T-helper 2 cell treated with Interferon-gamma antibody and Interleukin-4, amounts not matched to agents 100 ng/mL and 5 ng/mL, for 36 hours (primary cell): Measurements from ENCODE around the gene APOC4. TPM values are rescaled to one million over a fixed set of nuclear protein-coding genes. Genes with fewer than 3 reads are reported as not detected.

Experiments
- intact Hi-C: fragments of 100-400 bp; cut with micrococcal nuclease; formaldehyde crosslinking; loops from one replicate; pipeline ENCODE4 v1.15.1; 2023
- total RNA-seq: library from RNA; stranded (reverse); gene quantifications from 2 replicates; pipeline ENCODE4 v1.2.3, GENCODE V29; 2022

APOC4 gene
- total RNA-seq, 1 donor from 2014 or later, result not detected

DNA sequence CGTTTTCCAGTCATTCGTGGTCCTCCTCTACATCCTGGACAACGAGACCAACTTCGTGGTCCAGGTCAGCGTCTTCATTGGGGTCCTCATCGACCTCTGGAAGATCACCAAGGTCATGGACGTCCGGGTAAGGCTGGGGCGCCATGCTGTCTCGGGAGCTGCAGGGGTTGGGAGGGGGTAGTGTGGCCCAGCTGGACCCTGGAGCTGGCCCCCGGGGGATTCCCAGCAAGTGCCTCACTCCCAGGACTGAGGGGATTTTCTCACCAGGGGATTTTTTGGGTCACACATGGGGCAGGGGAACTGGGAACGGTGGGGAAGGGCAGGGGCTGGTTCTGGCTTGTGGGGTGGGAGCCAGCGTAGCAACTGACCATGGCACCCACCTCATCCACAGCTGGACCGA lies 48.4 kb downstream of the APOC4 start:
- intact Hi-C loops, result loop anchor here (1.0 kb wide), 1 partner anchor 11 kb away; the partner anchor contains the start of gene RELB

DNA sequence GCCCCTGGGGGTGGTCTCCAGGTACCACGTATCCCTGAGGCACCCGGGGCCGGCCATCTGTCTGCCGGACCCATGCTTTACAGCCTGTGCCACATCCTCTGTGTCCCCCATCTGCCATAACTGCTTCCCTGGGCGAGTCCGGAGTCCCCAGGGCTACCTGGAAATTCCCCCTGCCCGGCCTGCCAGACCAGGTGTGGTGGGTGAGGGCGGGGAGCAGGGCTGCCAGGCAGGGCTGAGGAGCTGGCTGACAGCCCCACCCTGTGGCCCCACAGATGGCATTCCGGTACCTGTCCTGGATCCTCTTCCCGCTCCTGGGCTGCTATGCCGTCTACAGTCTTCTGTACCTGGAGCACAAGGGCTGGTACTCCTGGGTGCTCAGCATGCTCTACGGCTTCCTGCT lies 48.9 kb downstream of the APOC4 start:
- intact Hi-C loops, result loop anchor here (1.0 kb wide), 1 partner anchor 10 kb away; the partner anchor contains the start of gene RELB

DNA sequence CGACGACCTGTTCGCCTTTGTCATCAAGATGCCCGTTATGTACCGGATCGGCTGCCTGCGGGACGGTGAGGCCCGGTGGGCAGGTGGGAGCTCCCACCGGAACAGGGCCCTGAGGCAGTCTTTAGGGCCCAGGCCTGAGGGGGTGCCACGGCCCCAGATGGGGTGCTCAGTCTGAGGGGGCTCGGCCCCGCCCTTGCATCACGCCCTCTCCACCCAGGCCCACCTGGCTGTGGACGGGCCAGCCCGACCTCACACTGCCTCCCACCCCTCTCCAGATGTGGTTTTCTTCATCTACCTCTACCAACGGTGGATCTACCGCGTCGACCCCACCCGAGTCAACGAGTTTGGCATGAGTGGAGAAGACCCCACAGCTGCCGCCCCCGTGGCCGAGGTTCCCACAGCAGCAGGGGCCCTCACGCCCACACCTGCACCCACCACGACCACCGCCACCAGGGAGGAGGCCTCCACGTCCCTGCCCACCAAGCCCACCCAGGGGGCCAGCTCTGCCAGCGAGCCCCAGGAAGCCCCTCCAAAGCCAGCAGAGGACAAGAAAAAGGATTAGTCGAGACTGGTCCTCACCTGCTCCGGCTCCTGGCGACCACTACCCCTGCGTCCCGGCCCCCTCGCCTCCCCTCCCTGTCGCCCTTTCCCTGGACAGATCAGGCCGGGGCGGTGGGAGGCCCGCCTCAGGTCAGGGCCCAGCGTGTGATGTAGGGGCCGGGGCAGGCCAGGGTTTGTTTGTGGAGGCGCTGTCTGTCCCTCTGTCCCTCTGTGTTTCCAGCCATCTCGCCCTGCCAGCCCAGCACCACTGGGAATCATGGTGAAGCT lies 50.5 kb downstream of the APOC4 start:
- intact Hi-C loops, result no loop called here

DNA sequence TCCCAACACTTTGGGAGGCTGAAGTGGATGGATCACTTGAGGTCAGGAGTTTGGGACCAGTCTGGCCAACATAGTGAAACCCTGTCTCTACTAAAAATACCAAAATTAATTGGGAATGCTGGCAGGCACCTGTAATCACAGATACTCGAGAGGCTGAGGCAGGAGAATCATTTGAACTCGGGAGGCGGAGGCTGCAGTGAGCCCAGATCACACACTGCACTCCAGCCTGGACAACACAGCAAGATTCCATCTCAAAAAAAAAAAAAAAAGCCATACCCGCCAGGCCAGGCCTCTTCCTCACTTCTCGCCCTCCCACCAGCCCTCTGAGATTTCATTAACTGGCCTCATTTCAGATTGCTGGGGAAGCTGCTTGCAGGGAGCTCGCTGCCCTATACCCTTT lies 51.5 kb downstream of the APOC4 start:
- intact Hi-C loops, result no loop called here

DNA sequence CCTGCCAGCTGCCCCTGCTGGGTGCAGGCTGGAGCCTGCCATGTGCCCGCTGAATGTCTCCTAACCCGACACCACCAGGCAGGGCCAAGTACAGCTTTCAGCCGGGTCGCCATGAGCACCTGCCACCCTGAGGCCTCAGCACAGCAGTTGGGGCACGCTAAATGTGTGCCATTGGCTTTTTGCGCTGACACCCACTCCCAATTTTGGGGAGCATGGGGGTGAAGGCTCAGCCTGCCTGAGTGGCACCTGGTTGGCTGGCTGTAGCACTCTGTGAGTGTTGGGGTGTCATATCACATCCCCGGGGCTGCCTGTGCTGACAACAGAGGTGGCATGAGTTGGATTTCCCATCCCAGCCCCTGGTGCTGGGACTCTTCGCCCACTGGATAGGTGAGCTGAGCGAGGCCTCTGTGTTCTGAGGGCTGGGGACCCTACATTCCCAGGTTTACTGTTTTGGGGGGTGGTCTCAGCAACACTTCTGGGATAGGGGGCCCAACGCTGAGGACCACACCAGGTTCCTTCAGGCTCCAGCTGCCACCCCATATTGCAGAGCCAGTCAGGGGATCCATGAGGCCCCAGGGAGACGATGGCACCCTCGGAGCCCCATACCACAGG lies 52.0 kb downstream of the APOC4 start:
- intact Hi-C loops, result no loop called here

Other genes starting within 250 kb of the APOC4 start
- gene CEACAM16, start 243.1 kb upstream of the APOC4 start, total RNA-seq, result not detected in 2 replicates
- gene BCL3, start 193.5 kb upstream of the APOC4 start, total RNA-seq, result 65.6 and 68.4 TPM in 2 replicates
- gene CBLC, start 164.3 kb upstream of the APOC4 start, total RNA-seq, result not detected in 2 replicates
- not detected in 2 replicates for gene BCAM, start 133.1 kb upstream of the APOC4 start, total RNA-seq
- not detected in 2 replicates for gene NECTIN2, start 95.9 kb upstream of the APOC4 start, total RNA-seq
- gene TOMM40, start 51.0 kb upstream of the APOC4 start, total RNA-seq, result 93.5 and 94.2 TPM in 2 replicates
- 0.48 and 0.95 TPM in 2 replicates for gene APOE, start 36.4 kb upstream of the APOC4 start, total RNA-seq
- 1.3 TPM in 1 of 2 replicates, not detected in the other for gene APOC1, start 27.6 kb upstream of the APOC4 start, total RNA-seq
- not detected in 2 replicates for gene APOC2, start 3.8 kb downstream of the APOC4 start, total RNA-seq
- 73.3 and 80.4 TPM in 2 replicates for gene CLPTM1, start 13.1 kb downstream of the APOC4 start, total RNA-seq
- 33.1 and 35.2 TPM in 2 replicates for gene RELB, start 59.2 kb downstream of the APOC4 start, total RNA-seq
- gene CLASRP, start 96.8 kb downstream of the APOC4 start, total RNA-seq, result 90.9 and 94.1 TPM in 2 replicates
- gene ZNF296, start 134.2 kb downstream of the APOC4 start, total RNA-seq, result 4.1 and 5.0 TPM in 2 replicates
- gene GEMIN7, start 137.0 kb downstream of the APOC4 start, total RNA-seq, result 29.8 and 33.7 TPM in 2 replicates
- 18.4 and 24.8 TPM in 2 replicates for gene PPP1R37, start 150.9 kb downstream of the APOC4 start, total RNA-seq
- gene NKPD1, start 218.7 kb downstream of the APOC4 start, total RNA-seq, result 0.18 and 0.36 TPM in 2 replicates
- gene TRAPPC6A, start 236.0 kb downstream of the APOC4 start, total RNA-seq, result 58.4 and 60.2 TPM in 2 replicates
- 11.5 and 12.6 TPM in 2 replicates for gene BLOC1S3, start 236.5 kb downstream of the APOC4 start, total RNA-seq